Stimulated activated CD4-positive, alpha-beta T cell treated with anti-CD3 and anti-CD28 coated beads, Interleukin-12 subunit alpha, Interleukin-12 subunit beta, amount 100 ng/mL, for 4 hours (primary cell): ENCODE results near the gene E2F3.
A peak's percentile ranks its signal among the peaks of the same experiment; 100 is the strongest.

Experiments
- DNase-seq: peaks from one replicate; pipeline ENCODE4 v3.0.0-alpha.2; 2020

E2F3 gene

GRCh38 chr6:20402342-20403069 is 827 bp downstream of the E2F3 start:
- peak; percentile 40 for DNase-seq

GRCh38 chr6:20403070-20403765 is 1.5 kb downstream of the E2F3 start:
- DNase-seq = peak; percentile 90

- DNase-seq = peak; percentile 75
Observed at GRCh38 chr6:20403766-20404640, 2.3 kb downstream of the E2F3 start.

- DNase-seq = peak; percentile 56
Observed at GRCh38 chr6:20404641-20405032, 3.0 kb downstream of the E2F3 start.

GRCh38 chr6:20408851-20409250 is 7.2 kb downstream of the E2F3 start:
- no peak for DNase-seq

- no peak for DNase-seq
Observed at GRCh38 chr6:20409427-20409971, 7.8 kb downstream of the E2F3 start.

- no peak for DNase-seq
Observed at GRCh38 chr6:20411544-20411943, 9.9 kb downstream of the E2F3 start.

GRCh38 chr6:20411953-20412681 is 10.4 kb downstream of the E2F3 start:
- no peak for DNase-seq

- no peak for DNase-seq
Observed at GRCh38 chr6:20412682-20413073, 11.0 kb downstream of the E2F3 start.

GRCh38 chr6:20413826-20414225 is 12.1 kb downstream of the E2F3 start:
- DNase-seq = no peak

- no peak for DNase-seq
Observed at GRCh38 chr6:20414711-20415110, 13.0 kb downstream of the E2F3 start.

GRCh38 chr6:20415304-20415703 is 13.6 kb downstream of the E2F3 start:
- no peak for DNase-seq

- DNase-seq = no peak
Observed at GRCh38 chr6:20415712-20416454, 14.2 kb downstream of the E2F3 start.

GRCh38 chr6:20416567-20417345 is 15.1 kb downstream of the E2F3 start:
- DNase-seq = no peak

GRCh38 chr6:20417819-20418218 is 16.1 kb downstream of the E2F3 start:
- no peak for DNase-seq

- DNase-seq = no peak
Observed at GRCh38 chr6:20426177-20427082, 24.8 kb downstream of the E2F3 start.

- no peak for DNase-seq
Observed at GRCh38 chr6:20427856-20428255, 26.2 kb downstream of the E2F3 start.

GRCh38 chr6:20432692-20433091 is 31.0 kb downstream of the E2F3 start:
- DNase-seq = no peak

GRCh38 chr6:20433321-20433720 is 31.6 kb downstream of the E2F3 start:
- no peak for DNase-seq

- DNase-seq = no peak
Observed at GRCh38 chr6:20433929-20434328, 32.2 kb downstream of the E2F3 start.
